ENCODE data around the gene ACTR2.

Gene ACTR2

GRCh38 chr2:65276609-65277008, 49.0 kb downstream of the ACTR2 start:
- Histone ChIP-seq H3K9ac (no peak overlapping the region), H3K4me1 (ENCODE audit: low read depth, poor library complexity, severe bottlenecking) (no peaks in the 10 kb centered on the region), H4K20me1 (ENCODE audit: insufficient read depth) (no peaks in the 10 kb centered on the region), H2AFZ (ENCODE audit: low read depth) (no peak overlapping the region), H3K4me3 (IDR thresholded peaks at IDR 0.05; ENCODE audit: insufficient read depth, low read depth, low read length) (no peak overlapping the region), H3K79me2 (ENCODE audit: insufficient read depth, low read depth) (no peaks in the 10 kb centered on the region), H3K27me3 (ENCODE audit: insufficient read depth, low read depth) (no peaks in the 10 kb centered on the region), H3K4me2 (no peak overlapping the region), H3K36me3 (ENCODE audit: insufficient read depth) (no peaks in the 10 kb centered on the region; the same call in 1 of the 2 replicates), H3K27ac (no peak overlapping the region)
- TF ChIP-seq CTCF (conservative IDR thresholded peaks at IDR 0.05; ENCODE audit: low read depth, low read length), result no peak

- H3K27ac ChIP-seq, result no peak overlapping the region
- no peak overlapping the region for H3K4me3 ChIP-seq (IDR thresholded peaks at IDR 0.05; ENCODE audit: insufficient read depth, low read depth, low read length)
- H2AFZ ChIP-seq (ENCODE audit: low read depth), result no peak overlapping the region
- no peaks in the 10 kb centered on the region for H3K4me1 ChIP-seq (ENCODE audit: low read depth, poor library complexity, severe bottlenecking)
- no peaks in the 10 kb centered on the region; the same call in 1 of the 2 replicates for H3K36me3 ChIP-seq (ENCODE audit: insufficient read depth)
- no peaks in the 10 kb centered on the region for H3K27me3 ChIP-seq (ENCODE audit: insufficient read depth, low read depth)
- no peak for TF ChIP-seq CTCF (conservative IDR thresholded peaks at IDR 0.05; ENCODE audit: low read depth, low read length)
- no peaks in the 10 kb centered on the region for H3K79me2 ChIP-seq (ENCODE audit: insufficient read depth, low read depth)
- H3K9ac ChIP-seq, result no peak overlapping the region
- no peaks in the 10 kb centered on the region for H4K20me1 ChIP-seq (ENCODE audit: insufficient read depth)
- H3K4me2 ChIP-seq, result no peak overlapping the region
These were observed 49.5 kb downstream of the ACTR2 start for GRCh38 chr2:65277118-65277517.

GRCh38 chr2:65277791-65278483, 50.3 kb downstream of the ACTR2 start:
- Histone ChIP-seq H3K4me2 (no peak overlapping the region), H3K27me3 (ENCODE audit: insufficient read depth, low read depth) (no peaks in the 10 kb centered on the region)

GRCh38 chr2:65278531-65278981, 50.9 kb downstream of the ACTR2 start:
- H3K27me3 ChIP-seq (ENCODE audit: insufficient read depth, low read depth), result no peaks in the 10 kb centered on the region
- H3K9ac ChIP-seq, result no peak overlapping the region
- H3K36me3 ChIP-seq (ENCODE audit: insufficient read depth), result no peaks in the 10 kb centered on the region
- H3K79me2 ChIP-seq (ENCODE audit: insufficient read depth, low read depth), result no peaks in the 10 kb centered on the region
- no peak overlapping the region for H3K4me3 ChIP-seq (IDR thresholded peaks at IDR 0.05; ENCODE audit: insufficient read depth, low read depth, low read length)
- no peaks in the 10 kb centered on the region for H3K4me1 ChIP-seq (ENCODE audit: low read depth, poor library complexity, severe bottlenecking)
- TF ChIP-seq CTCF (conservative IDR thresholded peaks at IDR 0.05; ENCODE audit: low read depth, low read length), result no peak
- H4K20me1 ChIP-seq (ENCODE audit: insufficient read depth), result no peaks in the 10 kb centered on the region
- no peak overlapping the region for H2AFZ ChIP-seq (ENCODE audit: low read depth)
- H3K27ac ChIP-seq, result no peak overlapping the region
- H3K4me2 ChIP-seq, result no peak overlapping the region

More at GRCh38 chr2:65277791-65278483, 50.3 kb downstream of the ACTR2 start:
- Histone ChIP-seq H3K79me2 (ENCODE audit: insufficient read depth, low read depth) (no peaks in the 10 kb centered on the region), H2AFZ (ENCODE audit: low read depth) (no peak overlapping the region), H4K20me1 (ENCODE audit: insufficient read depth) (no peaks in the 10 kb centered on the region), H3K4me3 (IDR thresholded peaks at IDR 0.05; ENCODE audit: insufficient read depth, low read depth, low read length) (no peak overlapping the region), H3K36me3 (ENCODE audit: insufficient read depth) (no peaks in the 10 kb centered on the region), H3K27ac (no peak overlapping the region), H3K4me1 (ENCODE audit: low read depth, poor library complexity, severe bottlenecking) (no peaks in the 10 kb centered on the region), H3K9ac (no peak overlapping the region)
- TF ChIP-seq CTCF (conservative IDR thresholded peaks at IDR 0.05; ENCODE audit: low read depth, low read length), result no peak
